Measurements from ENCODE around the gene TMEM38B. TPM values are rescaled to one million over a fixed set of nuclear protein-coding genes. Genes with fewer than 3 reads are reported as not detected.

The TMEM38B gene
- total and polyA plus RNA-seq, 2 experiments from 2014 or later: 9.4 to 14.7 TPM

DNA sequence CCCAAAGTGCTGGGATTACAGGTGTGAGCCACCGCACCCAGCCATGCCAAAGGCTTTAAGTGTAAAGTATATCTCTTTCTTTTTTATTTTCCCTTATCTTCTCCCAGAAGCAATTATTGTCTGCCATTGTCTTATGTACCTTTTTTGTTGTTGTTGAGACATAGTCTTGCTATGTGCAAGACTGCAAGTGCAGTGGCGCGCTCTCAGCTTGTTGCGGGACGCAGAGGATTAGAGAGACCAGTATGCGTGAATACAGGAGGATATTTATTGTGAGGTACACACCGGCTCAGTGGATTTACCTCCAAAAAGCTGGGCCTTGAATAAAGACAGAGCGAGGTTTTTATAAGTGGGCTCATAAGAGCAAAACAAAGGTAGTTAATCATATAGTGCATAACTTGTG, 11.8 kb downstream of the TMEM38B start (continued):
- TF ChIP-seq EZH2 (IDR thresholded peaks at IDR 0.05; ENCODE audit: low read depth, unreplicated experiment) (no peak), JUNB (IDR thresholded peaks at IDR 0.05; ENCODE audit: unreplicated experiment) (no peak), STAT1 (IDR thresholded peaks at IDR 0.05; ENCODE audit: unreplicated experiment) (no peak), REST (IDR thresholded peaks at IDR 0.05; ENCODE audit: unreplicated experiment) (no peak), POLR2AphosphoS5 (IDR thresholded peaks at IDR 0.05; ENCODE audit: low read depth) (no peak), ZNF331 (CRISPR knock-in tag; IDR thresholded peaks at IDR 0.05; ENCODE audit: low read depth) (no peak), NANOG (IDR thresholded peaks at IDR 0.05; ENCODE audit: borderline replicate concordance) (no peak), CREB1 (CRISPR knock-in tag; IDR thresholded peaks at IDR 0.05; ENCODE audit: low read depth) (no peak), ETS1 (IDR thresholded peaks at IDR 0.05) (no peak), ZNF114 (CRISPR knock-in tag; IDR thresholded peaks at IDR 0.05) (no peak), EZH2phosphoT487 (IDR thresholded peaks at IDR 0.05; ENCODE audit: unreplicated experiment) (no peak)

GRCh38 chr9:105708405-105708804, 14.1 kb downstream of the TMEM38B start:
- no peaks in the 10 kb centered on the region for H3K36me3 Mint-ChIP-seq (ENCODE audit: low read depth)
- Histone ChIP-seq H3K4me1 (ENCODE audit: insufficient read depth) (no peaks in the 10 kb centered on the region), H3K27me3 (ENCODE audit: insufficient read depth) (no peaks in the 10 kb centered on the region), H3K79me2 (replicated peaks; ENCODE audit: insufficient read depth) (no peaks in the 10 kb centered on the region), H3K4me3 (no peak overlapping the region), H3K36me3 (ENCODE audit: insufficient read depth) (no peaks in the 10 kb centered on the region), H3F3A (replicated peaks; ENCODE audit: low read depth) (no peaks in the 10 kb centered on the region), H3K9me2 (ENCODE audit: insufficient read depth) (no peaks in the 10 kb centered on the region), H2AFZ (no peak overlapping the region), H3K4me2 (no peak overlapping the region), H3K27ac (ENCODE audit: low read depth) (no peak overlapping the region), H4K20me1 (replicated peaks; ENCODE audit: insufficient read depth) (no peaks in the 10 kb centered on the region; the same call in 1 of the 2 replicates)
- H3K27ac Mint-ChIP-seq: no peak overlapping the region
- ATAC-seq (no peak), DNase-seq (ENCODE audit: low spot score) (no peak)
- H3K4me1 Mint-ChIP-seq: no peaks in the 10 kb centered on the region
- TF ChIP-seq NANOG (IDR thresholded peaks at IDR 0.05; ENCODE audit: borderline replicate concordance) (no peak), REST (IDR thresholded peaks at IDR 0.05; ENCODE audit: unreplicated experiment) (no peak), ZNF331 (CRISPR knock-in tag; IDR thresholded peaks at IDR 0.05; ENCODE audit: low read depth) (no peak)
- peaks cover 3% of the 10 kb centered on the region; the same call in 1 of the 3 replicates for H3K9me3 Mint-ChIP-seq
- no peaks in the 10 kb centered on the region for H3K27me3 Mint-ChIP-seq (ENCODE audit: insufficient read depth, low read depth, poor library complexity)
- H3K4me3 Mint-ChIP-seq: no peak overlapping the region

All from GM23338 (cell line).